HL-60 (cell line): ENCODE measurements around the gene IL11RA.

Experiments used
- DNase-seq, 2 experiments: peaks; one replicate each; pipeline ENCODE4 v3.0.0-alpha.2; 2010 to 2020; ENCODE audit warnings: low read depth in 1 of 2, low spot score in 1 of 2
- H3K27ac ChIP-seq: fragments of 250-450 bp; sonication (Bioruptor Pico); replicated peaks from 2 replicates; pipeline ENCODE4 v1.5.1; 2020; ENCODE audit warnings: mild to moderate bottlenecking, moderate library complexity
- H3K27me3 ChIP-seq: fragments of 250-450 bp; sonication (Bioruptor Pico); 2 replicates; pipeline ENCODE4 v1.5.1; 2021; ENCODE audit warnings: mild to moderate bottlenecking, moderate library complexity; ENCODE audit not compliant: insufficient read depth, poor library complexity, severe bottlenecking
- H3K4me3 ChIP-seq: replicated peaks from 2 replicates; pipeline ENCODE4 v1.5.1; 2011; ENCODE audit warnings: mild to moderate bottlenecking, control low read depth, low read length; ENCODE audit not compliant: insufficient read depth
- GABPA ChIP-seq: IDR thresholded peaks from 2 replicates; pipeline ENCODE4 v1.6.1; 2012; ENCODE audit warnings: low read depth
- POLR2AphosphoS5 ChIP-seq: IDR thresholded peaks from 2 replicates; pipeline ENCODE4 v1.6.1; 2012; ENCODE audit warnings: low read depth
- SPI1 ChIP-seq: IDR thresholded peaks from 2 replicates; pipeline ENCODE4 v1.6.1; 2012; ENCODE audit warnings: low read depth, mild to moderate bottlenecking, borderline replicate concordance
- TF ChIP-seq, protein P1 (sequence below): IDR thresholded peaks from one replicate; pipeline ENCODE4 v1.5.1; 2011; ENCODE audit warnings: low read length, control low read depth, inconsistent platforms; ENCODE audit not compliant: insufficient read depth
- TF ChIP-seq, protein P2 (sequence below): IDR thresholded peaks from 2 replicates; pipeline ENCODE4 v1.6.1; 2012; ENCODE audit warnings: low read depth; ENCODE audit not compliant: insufficient replicate concordance

The IL11RA gene

DNA sequence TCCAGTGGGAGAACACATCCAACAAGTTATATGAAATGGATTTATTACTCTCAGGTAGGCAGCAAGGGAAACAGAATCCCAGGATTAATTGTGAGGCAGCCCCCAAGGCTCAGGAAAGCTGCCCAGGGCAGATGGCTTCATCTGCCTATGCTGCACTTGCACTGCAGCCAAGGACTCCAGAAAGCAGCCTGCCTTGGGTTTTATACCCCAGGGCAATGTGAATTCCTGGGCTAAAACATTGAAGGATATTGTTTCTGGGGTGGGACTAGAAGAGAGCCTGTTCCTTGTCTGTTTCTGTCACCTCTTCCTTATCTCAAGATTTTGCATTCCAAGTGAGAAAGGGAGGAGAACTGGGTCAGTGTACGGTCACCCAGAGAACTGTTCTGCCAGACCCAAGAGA, 19.3 kb downstream of the IL11RA start:
- no peak for DNase-seq
- Histone ChIP-seq H3K27ac (no peak overlapping the region), H3K4me3 (no peak overlapping the region), H3K27me3 (no peaks in the 10 kb centered on the region)
- TF ChIP-seq GABPA (no peak), SPI1 (no peak), POLR2AphosphoS5 (no peak)
- TF ChIP-seq, protein P1, sequence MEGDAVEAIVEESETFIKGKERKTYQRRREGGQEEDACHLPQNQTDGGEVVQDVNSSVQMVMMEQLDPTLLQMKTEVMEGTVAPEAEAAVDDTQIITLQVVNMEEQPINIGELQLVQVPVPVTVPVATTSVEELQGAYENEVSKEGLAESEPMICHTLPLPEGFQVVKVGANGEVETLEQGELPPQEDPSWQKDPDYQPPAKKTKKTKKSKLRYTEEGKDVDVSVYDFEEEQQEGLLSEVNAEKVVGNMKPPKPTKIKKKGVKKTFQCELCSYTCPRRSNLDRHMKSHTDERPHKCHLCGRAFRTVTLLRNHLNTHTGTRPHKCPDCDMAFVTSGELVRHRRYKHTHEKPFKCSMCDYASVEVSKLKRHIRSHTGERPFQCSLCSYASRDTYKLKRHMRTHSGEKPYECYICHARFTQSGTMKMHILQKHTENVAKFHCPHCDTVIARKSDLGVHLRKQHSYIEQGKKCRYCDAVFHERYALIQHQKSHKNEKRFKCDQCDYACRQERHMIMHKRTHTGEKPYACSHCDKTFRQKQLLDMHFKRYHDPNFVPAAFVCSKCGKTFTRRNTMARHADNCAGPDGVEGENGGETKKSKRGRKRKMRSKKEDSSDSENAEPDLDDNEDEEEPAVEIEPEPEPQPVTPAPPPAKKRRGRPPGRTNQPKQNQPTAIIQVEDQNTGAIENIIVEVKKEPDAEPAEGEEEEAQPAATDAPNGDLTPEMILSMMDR = no peak
- TF ChIP-seq, protein P2, sequence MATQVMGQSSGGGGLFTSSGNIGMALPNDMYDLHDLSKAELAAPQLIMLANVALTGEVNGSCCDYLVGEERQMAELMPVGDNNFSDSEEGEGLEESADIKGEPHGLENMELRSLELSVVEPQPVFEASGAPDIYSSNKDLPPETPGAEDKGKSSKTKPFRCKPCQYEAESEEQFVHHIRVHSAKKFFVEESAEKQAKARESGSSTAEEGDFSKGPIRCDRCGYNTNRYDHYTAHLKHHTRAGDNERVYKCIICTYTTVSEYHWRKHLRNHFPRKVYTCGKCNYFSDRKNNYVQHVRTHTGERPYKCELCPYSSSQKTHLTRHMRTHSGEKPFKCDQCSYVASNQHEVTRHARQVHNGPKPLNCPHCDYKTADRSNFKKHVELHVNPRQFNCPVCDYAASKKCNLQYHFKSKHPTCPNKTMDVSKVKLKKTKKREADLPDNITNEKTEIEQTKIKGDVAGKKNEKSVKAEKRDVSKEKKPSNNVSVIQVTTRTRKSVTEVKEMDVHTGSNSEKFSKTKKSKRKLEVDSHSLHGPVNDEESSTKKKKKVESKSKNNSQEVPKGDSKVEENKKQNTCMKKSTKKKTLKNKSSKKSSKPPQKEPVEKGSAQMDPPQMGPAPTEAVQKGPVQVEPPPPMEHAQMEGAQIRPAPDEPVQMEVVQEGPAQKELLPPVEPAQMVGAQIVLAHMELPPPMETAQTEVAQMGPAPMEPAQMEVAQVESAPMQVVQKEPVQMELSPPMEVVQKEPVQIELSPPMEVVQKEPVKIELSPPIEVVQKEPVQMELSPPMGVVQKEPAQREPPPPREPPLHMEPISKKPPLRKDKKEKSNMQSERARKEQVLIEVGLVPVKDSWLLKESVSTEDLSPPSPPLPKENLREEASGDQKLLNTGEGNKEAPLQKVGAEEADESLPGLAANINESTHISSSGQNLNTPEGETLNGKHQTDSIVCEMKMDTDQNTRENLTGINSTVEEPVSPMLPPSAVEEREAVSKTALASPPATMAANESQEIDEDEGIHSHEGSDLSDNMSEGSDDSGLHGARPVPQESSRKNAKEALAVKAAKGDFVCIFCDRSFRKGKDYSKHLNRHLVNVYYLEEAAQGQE = no peak

DNA sequence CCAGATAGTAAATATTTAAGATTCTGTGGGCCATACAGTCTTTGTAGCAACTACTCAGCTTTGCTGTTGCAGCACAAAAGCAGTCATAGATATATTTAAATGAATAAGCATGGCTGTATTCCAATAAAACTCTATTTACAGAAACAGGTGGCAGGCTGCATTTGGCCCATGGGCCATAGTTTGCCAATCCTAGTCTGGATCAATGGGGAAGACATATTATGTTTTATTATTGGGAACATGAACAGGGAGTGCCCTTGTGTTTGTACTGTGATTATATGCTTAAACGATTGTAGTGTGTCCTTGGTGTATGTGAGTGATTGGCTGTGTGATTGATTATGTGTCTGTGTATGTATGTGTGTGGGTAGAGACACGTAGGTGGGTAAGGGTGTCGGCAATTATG, 22.5 kb downstream of the IL11RA start:
- TF ChIP-seq GABPA (no peak), SPI1 (no peak), POLR2AphosphoS5 (no peak)
- TF ChIP-seq, protein P1 = no peak
- TF ChIP-seq, protein P2 = no peak
- H3K27me3 ChIP-seq = no peaks in the 10 kb centered on the region
- H3K4me3 ChIP-seq = no peak overlapping the region
- no peak overlapping the region for H3K27ac ChIP-seq
- no peak for DNase-seq

DNA sequence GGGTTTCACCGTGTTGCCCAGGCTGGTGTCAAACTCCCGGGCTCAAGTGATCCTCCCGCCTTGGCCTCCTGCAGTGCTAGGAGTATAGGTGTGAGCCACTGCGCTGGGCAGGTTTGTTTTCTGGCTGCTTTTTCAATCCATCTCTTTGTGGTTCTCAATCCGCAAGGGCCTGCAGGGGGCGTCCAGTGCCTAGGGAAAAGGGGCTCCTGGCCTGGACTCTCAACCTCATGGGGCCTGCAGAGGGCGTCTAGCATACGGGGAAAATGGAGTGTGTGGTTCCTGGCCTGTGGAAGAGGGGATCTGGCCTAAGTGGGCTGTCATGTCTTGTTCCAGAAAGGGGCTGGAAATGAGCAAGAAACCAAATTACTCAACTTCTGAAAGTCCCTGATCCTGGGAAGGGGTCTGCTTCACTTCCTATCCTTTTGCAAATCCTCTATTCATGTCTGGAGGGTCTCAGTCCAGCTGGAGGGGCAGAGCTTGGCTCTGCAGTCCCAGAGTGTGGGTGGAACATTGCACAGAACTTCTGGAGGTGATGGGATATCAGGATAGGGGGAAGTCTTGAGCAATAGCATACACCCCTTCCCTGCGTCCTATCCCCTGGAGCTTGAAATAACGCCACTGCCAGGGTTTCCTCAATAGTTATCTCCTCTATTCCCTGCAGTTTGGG, 23.2 kb downstream of the IL11RA start:
- no peaks in the 10 kb centered on the region for H3K27me3 ChIP-seq
- peak; percentile 40 to 81 for DNase-seq
- H3K27ac ChIP-seq = no peak overlapping the region
- TF ChIP-seq, protein P1 = peak; percentile 61
- TF ChIP-seq, protein P2 = no peak
- H3K4me3 ChIP-seq = no peak overlapping the region
